GM21825 (cell line): ENCODE measurements around the gene DLG5.

Experiments
- ATAC-seq: cut with Tn5 transposase; IDR thresholded peaks from one replicate; pipeline ENCODE4 v1.9.1; 2021; ENCODE audit warnings: mild to moderate bottlenecking, moderate library complexity; ENCODE audit not compliant: unreplicated experiment

Gene DLG5

GRCh38 chr10:77844713-77845445 is 81.7 kb downstream of the DLG5 start:
- ATAC-seq, result no peak

DNA sequence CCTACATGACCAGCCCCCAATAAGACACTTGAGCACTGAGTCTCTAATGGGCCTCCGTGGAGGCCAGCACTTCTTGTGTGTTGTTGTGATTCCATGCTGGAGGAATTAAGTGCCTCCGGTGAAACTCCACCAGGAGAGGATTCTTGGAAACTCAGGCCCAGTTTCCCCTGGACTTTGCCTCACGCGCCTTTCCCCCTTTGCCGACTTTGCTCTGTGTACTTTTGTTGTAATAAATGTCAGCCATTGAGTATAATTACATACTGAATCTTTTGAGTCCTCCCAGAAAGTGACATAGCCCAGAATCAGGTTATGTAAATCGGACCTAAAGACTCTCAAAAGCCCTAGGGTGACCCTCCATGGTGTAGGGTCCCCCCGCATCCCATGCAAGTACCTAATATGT is 82.4 kb downstream of the DLG5 start:
- no peak for ATAC-seq

DNA sequence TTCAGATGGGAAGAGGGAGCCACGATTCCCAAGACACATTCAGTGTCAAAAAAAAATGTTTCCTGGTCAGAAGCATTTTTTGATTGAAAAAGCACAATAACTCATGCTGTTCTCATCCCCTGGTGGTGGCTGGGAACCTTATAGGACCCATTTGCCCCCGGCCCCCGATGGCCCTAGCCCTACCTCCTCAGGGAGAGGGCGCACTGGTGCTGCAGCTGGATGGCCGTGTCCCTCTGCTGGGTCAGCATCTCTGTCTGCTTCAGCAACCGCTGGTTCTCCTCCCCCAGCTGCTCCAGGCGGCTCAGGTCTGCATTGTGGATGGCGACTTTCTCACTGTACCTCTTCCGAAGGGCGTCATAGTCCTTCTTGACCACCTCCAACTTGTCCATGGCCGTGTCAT is 83.3 kb downstream of the DLG5 start:
- ATAC-seq, result no peak

DNA sequence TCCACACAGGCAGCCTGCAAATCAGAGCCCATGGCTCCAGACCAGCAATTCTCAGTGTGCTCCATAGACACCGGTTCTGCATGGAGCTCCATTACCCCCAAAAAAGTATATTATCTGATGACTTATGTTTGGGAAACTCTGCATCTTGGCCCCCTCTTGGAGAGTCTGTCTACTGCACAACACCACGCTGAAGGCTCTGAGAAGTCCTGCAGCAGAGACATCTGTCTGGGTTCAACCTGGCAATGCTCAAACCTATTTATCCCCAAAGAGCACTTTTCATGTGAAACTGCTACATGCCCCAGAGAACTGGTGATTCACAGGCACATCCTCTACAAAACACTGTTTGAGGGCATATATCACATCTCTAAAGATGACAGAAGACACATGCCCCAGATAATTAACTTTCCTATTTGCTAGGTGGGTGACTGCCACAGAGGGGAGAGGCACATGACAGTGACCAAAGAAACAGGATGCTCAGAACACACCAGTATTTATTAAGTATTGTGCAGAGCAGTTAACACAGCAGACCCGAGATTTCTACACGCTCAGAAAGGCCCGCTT is 83.8 kb downstream of the DLG5 start:
- no peak for ATAC-seq

GRCh38 chr10:77841711-77842375 is 84.7 kb downstream of the DLG5 start:
- ATAC-seq, result no peak

DNA sequence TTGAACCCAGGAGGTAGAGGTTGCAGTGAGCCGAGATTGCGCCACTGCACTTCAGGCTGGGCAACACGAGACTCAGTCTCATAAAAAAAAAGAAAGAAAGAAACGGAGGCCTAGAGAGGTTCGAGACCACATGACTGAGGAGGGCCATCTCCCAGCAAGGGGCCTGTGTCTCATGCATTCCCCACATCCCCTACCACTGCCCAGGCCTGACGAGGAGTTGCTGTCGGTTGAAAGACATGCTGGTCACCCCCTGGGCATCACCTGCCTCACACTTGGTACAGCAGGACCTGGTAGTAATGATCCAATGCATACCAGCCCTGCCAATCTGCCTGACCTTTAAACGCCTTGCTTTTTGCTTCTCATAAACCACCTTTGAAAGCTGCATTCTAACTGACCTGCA is 85.9 kb downstream of the DLG5 start:
- ATAC-seq, result no peak

GRCh38 chr10:77837925-77838595 is 88.5 kb downstream of the DLG5 start:
- ATAC-seq, result no peak

GRCh38 chr10:77837248-77837924 is 89.2 kb downstream of the DLG5 start:
- ATAC-seq, result peak; percentile 88

- peak; percentile 54 for ATAC-seq
Measured at GRCh38 chr10:77836299-77836820, 90.2 kb downstream of the DLG5 start.

DNA sequence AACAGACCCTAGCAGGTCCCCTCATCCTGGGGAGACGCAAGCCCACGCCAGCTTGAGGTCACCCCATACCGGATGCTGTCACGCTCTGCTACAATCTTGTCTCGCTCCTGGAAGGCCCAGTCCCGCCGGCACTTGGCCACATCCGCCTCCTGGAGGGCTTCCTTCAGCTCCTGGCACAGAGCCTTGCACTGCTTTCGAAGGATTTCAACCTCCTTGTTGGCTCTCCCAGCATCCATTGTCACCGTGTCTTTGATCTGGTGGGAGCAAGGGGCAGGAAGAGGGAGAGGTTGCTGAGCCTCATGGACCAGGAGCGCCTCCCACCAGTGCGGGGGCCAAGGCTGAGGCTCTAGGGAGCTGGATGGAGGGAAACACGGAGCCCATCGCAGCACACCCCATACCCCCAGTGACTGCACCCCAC is 90.9 kb downstream of the DLG5 start:
- ATAC-seq, result no peak

DNA sequence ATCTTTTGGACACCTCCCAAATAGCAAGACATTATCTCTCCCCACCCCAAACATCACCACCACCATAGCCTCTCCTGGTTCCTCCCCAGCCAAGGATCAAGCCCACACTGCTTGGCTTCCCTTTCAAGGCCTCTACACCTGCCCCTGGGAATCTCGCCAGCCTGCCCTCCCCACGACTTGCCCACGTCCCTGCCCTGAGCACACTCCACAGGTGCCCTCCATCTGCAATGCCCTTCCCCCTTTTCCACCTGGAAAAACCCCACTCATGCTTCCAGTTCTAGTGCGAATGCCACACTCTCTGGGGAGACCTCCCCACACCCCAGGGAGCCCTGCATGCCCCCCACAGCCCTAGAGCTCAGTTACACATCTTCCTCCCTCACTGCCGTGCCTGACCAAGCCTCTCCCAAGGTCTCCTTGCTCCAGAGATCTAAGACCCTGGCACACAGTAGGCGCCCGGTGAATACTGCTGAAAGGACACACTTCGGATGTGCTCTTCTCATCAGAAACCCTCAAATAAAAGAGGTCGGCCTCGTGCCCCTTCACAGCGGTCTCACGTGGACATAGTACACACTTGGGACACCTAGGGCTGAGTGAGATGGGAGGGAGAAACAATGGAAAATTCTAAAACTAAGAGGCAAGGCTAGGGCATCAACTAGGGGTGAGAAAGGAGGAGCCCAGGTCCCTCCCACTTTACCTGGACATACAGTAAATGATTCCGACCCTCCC is 91.4 kb downstream of the DLG5 start:
- ATAC-seq, result no peak

DNA sequence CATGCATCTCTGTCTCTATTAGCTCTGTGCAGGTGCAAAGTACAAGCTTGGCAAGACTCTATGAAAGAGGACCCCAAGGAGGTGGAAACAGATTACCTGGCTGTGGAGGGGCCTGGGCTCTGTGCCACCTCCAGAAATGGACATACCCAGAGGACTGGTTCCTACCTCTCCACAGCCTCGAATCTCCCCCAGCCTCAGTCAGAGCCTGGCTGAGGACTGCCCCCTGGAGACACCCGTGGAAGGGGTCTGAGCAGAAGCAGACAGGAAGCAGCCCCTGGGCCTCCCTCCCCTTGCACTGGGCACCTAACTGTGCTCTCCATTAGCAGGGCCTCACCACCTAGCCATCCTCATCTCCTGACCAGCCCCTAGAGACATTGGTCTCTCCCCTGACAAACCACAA is 92.0 kb downstream of the DLG5 start:
- ATAC-seq, result no peak

GRCh38 chr10:77833792-77834191 is 92.8 kb downstream of the DLG5 start:
- no peak for ATAC-seq

DNA sequence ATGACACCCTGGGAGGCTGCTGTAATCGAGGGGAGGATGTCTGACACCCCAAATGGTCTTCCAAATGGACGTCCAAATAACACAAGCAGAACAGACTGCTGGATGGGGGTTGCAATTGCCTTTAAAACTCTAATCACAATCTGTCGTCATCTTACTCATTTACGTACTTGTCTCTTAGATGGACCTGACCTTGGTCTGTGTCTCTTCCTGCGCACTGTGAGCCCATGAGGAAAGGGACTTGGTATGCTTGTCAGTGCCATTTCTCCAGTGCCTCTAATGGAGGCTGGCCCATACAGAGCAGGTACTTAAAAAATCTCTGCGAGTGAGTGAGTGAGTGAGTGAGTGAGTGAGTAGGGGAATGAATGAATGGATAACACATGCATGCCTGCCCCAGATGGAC is 93.3 kb downstream of the DLG5 start:
- no peak for ATAC-seq

GRCh38 chr10:77832238-77832637 is 94.3 kb downstream of the DLG5 start:
- ATAC-seq, result no peak

DNA sequence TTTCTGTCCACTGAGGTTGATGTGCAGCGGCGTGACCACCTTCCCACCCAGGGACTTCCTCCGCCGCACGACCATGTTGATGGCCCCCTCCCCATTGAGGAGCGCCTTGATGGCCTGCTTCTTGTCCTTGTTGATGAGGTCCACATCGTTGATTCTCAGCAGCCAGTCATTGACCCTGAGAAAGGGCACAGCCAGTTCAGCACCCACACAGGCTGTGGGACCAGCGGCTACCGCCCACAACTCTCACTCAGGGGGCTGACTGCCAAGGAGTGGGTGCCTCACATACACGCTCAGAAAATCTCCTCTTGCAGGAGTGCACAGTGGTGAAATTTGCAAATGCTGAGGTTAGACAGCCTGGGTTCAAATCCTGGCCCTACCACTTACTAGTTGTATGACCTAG is 97.2 kb downstream of the DLG5 start:
- no peak for ATAC-seq

- no peak for ATAC-seq
Measured at GRCh38 chr10:77828377-77828776, 98.2 kb downstream of the DLG5 start.

GRCh38 chr10:77827366-77827765 is 99.2 kb downstream of the DLG5 start:
- ATAC-seq, result no peak

GRCh38 chr10:77825965-77826364 is 100.6 kb downstream of the DLG5 start:
- ATAC-seq, result no peak

- ATAC-seq, result no peak
Measured at GRCh38 chr10:77824908-77825307, 101.6 kb downstream of the DLG5 start.
